Sigmoid colon (tissue), 4 donors: ENCODE data around the gene GGCT.

Experiments
- CTCF ChIP-seq, 4 experiments: fragments of 450-650 bp in 3 of 4; fragments of 200-600 bp in 1 of 4; IDR thresholded peaks; one replicate each; pipeline ENCODE4 v1.5.1; 2016 to 2019; ENCODE audit warnings: antibody characterized with exemption in 4 of 4, mild to moderate bottlenecking in 3 of 4, moderate library complexity in 2 of 4
- EP300 ChIP-seq, 4 donors: sonication (generic); formaldehyde crosslinking; IDR thresholded peaks; one replicate each; pipeline ENCODE4 v1.6.1; 2017; ENCODE audit warnings: antibody characterized with exemption in 4 of 4
- POLR2A ChIP-seq, 2 donors: fragments of 450-650 bp; IDR thresholded peaks; one replicate each; pipeline ENCODE4 v1.6.1; 2016; ENCODE audit warnings: antibody characterized with exemption in 2 of 2, mild to moderate bottlenecking in 2 of 2, moderate library complexity in 2 of 2
- POLR2AphosphoS5 ChIP-seq, 4 donors: sonication (generic); formaldehyde crosslinking; IDR thresholded peaks; one replicate each; pipeline ENCODE4 v1.6.1; 2017; ENCODE audit warnings: antibody characterized with exemption in 4 of 4

- TF ChIP-seq CTCF (IDR thresholded peaks at IDR 0.05) (no peak), POLR2AphosphoS5 (IDR thresholded peaks at IDR 0.05) (no peak), POLR2A (IDR thresholded peaks at IDR 0.05) (no peak), EP300 (IDR thresholded peaks at IDR 0.05) (no peak)
These were observed 13.2 kb downstream of the GGCT start for GRCh38 chr7:30491417-30491816.
